NCI-H1092 (cell line): Measurements from ENCODE around the gene JAK1.
"Not testable (repeated sequence)": the region's sequence is repeated elsewhere in the genome, so short reads cannot be mapped to it uniquely, and the experiment has no call there.

Source experiments
- DNase-seq: peaks from one replicate; lab custom pipeline; 2025; lab: John Stamatoyannopoulos, UW

The JAK1 gene

DNA sequence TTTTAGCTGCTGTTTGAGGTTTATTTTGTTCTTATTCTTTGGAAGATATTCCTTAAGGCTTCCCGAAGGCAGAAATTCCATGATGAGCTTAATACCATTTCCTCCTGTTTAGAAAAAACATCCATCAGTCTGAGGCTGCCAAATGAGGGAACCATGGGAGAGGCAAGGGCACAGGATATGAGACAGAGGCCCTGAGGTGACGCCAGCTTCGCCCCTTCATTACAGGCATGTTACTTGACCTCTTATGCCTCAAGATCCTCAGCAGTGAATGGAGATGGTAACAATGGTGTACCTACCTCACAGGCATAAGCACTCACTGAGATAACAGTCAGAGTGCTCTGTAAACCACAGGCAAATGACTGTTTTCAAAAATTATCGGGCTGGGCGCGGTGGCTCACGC lies 127.9 kb downstream of the JAK1 start:
- DNase-seq: no peak

DNA sequence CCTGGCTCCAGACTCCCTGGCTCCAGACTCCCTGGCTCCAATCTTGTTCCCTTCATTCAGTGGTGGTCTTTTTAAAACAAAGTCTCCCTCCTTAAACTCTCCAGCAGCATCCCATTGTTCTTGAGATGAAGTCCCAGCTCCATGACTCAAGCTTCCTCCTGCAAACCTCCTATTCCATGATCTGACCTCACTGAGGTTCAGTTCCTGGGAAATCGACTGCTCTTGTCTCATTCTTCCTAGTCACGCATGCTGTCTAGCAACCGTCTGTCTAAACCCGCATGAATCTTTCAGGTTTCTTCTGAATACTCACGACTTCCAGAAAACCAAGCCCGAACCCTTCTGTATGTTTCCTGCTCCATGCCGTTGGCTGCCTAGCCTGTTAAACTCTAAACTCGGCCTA lies 129.5 kb downstream of the JAK1 start:
- DNase-seq: no peak

DNA sequence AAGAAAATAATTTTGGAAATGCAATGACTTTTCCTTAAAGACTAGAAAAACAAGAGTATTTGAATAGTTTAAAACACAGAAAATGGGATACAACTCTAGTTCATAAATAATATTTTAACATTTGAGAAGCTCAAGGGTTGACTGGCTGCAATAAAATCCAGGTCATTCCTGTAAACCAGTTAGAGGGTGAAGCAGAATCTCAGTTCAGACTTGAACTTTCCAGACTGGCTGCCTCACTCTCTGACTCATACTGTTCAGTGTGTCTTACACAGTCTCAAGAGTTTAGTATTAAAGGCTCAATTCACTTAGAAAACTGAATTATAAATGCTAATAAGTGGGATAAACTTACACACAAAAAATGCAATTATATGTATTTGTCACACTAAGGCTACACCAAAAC lies 131.6 kb downstream of the JAK1 start:
- no peak for DNase-seq

DNA sequence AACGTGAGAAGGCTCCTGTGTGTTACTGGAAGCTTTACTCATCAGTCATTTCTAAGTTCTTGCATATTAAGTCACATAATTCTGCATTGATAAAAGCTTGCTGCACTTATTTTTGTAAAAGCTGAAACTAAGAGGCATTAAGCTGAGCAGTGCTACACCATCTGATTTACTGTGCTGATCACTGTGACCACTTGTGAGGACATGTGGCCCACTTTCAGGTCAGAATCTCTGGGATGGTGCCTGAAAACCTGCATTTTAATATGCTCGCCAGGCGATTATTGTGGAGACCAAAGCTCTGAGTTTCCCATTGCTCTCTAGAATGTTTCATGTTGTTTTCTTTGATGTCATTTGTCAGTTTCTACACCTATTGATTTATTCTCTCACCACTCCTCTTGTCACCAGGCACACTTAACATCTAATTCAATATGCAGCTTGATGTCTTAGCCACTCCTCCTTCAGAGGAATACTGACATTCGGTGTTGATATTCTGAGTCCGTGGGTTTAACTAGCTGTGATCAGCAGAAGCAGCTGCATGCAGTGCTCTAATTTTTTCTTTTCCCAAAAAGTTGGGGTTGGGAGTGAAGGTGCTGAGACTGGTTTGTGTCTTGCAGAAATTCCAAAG lies 136.2 kb downstream of the JAK1 start:
- DNase-seq: no peak

DNA sequence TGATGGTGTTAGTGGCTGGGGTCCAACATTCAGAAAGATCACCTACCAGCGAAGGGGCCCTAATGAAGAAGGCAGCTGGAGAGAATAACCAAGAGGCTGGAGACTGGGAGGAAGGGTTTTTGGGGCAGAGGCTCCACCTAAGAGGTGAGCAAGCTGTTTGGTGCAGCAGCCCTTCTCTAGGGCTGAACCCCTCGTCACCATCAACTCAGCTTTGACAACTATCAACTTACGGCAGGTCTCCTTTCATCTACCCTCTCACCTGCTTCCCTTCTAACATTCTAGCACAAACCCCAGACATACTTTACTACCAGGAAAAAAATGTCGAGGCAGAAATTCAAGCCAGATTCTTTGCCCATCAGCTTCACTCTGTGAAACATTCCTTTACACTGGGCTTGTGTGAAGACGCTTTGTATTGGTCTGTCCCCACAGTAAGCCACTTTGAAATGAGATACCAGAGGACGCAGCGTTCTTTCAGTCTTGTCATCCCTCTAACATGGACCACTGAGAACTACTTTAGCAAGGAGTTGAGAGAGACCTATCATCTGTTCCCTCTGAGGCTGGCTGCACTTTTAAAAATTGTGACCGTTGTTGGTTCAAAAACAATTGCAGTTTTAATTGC lies 136.8 kb downstream of the JAK1 start:
- no peak for DNase-seq

DNA sequence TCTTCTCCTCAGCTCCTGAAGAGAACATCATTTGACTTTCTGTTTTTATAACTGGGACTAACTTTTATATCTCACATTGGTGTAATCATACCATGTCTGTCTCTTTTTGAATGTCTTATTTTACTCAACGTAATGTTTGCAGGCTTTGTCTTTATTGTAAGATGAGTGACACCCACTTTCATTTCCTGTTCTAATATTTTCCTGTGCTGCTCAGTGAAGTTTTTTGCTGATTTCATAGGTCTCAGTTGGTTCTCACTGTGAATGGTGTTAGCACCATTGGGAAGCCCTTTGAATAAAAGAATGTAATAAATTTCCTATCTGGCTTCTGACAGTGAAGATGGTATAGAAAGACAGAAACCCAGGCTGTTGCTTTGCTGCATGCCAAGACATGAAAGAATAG lies 137.5 kb downstream of the JAK1 start:
- no peak for DNase-seq

DNA sequence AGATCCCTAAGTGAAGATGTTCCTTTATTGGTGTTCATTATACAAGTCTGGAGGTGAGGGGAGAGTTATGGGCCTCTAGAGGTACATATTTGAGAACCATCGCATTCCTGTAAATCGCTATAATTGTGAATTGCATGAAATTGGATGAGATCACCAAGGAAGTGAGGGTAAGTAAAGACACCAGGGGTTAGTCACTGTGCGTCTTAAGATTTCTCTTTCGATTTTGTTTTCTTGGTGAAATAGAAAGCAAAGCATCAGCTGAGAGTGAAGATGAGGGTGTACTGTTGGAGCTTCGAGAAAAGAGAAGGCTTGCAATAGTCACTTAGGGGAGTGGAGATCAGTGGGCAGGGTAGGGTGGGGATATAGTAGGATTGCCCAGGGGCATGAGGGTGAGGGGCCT lies 139.4 kb downstream of the JAK1 start:
- DNase-seq: no peak

DNA sequence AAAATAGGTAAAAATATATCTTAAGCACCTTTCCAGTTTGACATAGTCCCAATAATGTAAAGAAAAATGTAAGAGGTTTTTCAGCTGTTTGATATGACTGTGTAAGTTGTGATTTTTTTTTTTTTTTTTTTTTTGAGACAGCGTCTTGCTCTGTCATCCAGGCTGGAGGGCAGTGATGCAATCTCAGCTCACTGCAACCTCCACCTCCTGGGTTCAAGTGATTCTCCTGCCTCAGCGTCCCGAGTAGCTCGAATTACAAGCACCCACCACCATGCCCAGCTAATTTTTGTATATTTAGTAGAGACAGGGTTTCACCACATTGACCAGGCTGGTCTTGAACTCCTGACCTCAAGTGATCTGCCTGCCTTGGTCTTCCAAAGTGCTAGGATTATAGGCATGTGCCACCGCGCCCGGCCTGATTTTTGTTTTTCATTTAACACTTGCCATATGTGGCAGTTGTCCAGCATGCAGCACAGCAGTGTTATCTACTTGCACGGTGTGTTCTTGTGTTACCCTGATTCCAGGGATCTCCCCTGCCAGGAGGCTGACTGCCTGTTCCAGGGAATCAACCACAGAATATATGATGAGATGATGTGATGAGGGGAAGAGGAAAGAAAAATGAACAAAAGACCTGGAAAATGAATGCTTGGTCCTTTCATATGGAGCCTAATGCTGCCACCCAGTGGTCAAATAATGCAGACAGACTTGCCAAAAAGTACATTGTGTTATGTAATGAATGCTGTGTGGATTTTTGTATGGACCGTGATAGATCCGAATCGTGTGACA lies 142.5 kb downstream of the JAK1 start:
- peak; percentile 60 for DNase-seq

DNA sequence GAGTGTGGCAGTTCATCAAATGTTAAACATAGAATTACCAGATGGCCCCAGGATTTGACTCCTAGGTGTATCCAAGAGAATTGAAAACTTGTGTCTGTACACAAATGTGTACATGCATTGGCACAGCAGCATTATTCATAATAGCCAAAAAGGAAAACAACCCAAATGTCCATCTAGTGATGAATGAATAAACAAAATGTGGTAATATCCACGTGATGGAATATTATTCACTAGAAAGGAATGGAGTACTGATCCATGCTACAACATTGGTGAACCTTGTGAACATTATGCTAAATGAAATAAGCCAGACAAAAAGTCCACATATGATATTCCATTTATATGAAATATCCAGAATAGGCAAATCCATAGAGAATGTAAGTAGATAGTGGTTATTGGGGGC lies 143.7 kb downstream of the JAK1 start:
- no peak for DNase-seq

DNA sequence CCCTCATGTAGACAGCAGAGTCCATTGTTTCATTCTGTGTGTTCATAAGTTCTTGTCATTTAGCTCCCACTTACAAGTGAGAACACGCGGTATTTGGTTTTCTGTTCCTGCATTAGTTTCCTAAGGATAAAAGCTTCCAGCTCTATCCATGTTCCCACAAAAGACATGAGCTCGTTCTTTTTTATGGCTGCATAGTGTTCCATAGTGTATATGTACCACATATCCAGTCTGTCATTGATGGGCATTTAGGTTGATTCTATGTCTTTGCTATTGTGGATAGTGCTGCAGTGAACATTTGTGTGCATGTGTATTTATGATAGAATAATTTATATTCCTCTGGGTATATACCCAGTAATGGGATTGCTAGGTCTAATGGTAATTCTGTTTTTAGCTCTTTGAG lies 145.8 kb downstream of the JAK1 start:
- DNase-seq: not testable (repeated sequence)

DNA sequence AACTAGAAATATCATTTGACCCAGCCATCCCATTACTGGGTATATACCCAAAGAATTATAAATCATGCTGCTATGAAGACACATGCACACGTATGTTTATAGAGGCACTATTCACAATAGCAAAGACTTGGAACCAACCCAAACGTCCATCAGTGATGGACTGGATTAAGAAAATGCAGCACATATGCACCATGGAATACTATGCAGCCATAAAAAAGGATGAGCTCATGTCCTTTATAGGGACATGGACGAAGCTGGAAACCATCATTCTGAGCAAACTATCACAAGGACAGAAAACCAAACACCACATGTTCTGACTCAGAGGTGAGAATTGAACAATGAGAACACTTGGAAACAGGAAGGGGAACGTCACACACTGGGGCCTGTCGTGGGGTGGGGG lies 149.0 kb downstream of the JAK1 start:
- DNase-seq: not testable (repeated sequence)

DNA sequence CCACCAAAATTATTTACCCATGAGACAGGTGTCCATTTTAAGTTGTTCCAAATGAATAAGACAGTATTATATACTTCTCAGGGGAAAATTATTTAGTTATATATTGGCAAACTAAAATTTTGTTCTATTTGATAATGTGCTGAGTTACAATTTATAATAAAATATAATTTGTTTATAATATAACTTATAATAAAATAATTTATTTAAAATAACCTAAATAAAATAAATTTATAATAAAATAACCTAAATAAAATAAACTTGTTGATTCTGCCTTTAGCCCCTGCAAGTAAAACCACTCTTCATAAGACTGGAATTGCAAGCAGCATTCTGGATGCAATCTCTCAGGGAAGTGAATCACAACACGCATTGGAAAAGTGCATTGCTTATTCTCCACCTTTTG lies 151.9 kb downstream of the JAK1 start:
- no peak for DNase-seq

DNA sequence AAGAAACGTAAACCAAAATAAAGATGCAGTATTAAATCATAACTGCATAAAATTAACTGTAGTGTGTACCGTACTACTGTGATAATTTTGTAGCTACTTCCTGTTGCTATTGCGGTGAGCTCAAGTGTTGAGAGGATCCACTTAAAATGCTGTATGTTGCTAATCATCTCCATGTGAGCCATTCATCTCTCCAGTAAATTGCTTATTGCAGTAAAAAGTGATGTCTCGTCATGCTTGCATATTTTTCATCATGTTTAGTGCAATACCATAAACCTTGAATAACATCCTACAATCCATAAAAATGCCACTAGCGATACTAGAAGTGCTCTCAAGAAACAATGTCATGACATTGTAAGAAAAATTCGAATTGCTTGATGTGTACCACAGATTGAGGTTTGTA lies 155.2 kb downstream of the JAK1 start:
- DNase-seq: no peak

DNA sequence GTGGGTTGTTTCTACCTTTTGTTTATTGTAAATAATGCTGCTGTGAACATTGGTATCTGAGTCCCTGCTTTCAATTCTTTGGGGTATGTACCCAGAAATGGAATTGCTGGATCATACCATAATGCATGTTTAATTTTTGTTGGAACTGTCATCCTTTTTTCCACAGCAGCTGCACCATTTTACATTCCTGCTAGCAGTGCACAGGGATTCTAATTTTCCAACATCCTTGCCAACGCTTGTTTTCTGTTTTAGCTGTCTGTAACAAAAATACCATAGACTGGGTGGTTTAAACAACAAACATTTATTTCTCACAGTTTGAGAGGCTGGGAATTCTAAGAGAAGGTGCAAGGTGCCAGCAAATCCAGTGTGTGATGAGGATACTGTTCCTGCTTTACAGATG lies 156.3 kb downstream of the JAK1 start:
- DNase-seq: no peak

DNA sequence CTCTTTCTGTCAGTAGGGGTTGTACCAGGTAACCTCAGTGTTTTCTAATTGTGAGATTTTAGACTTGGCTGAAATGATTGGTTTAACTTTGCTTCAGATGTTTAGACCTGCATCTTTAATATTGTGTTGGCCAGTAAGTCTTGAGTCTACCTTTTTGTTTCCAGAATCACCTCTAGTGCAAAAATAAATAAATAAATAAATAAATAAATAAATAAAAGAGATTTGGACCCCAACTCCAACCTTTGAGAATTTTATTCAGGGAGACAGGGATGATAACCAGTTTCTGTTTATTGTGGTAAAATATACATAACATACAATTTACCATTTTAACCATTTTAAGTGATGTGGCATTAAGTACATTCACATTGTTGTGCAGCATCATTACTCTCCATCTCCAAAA lies 157.0 kb downstream of the JAK1 start:
- no peak for DNase-seq

DNA sequence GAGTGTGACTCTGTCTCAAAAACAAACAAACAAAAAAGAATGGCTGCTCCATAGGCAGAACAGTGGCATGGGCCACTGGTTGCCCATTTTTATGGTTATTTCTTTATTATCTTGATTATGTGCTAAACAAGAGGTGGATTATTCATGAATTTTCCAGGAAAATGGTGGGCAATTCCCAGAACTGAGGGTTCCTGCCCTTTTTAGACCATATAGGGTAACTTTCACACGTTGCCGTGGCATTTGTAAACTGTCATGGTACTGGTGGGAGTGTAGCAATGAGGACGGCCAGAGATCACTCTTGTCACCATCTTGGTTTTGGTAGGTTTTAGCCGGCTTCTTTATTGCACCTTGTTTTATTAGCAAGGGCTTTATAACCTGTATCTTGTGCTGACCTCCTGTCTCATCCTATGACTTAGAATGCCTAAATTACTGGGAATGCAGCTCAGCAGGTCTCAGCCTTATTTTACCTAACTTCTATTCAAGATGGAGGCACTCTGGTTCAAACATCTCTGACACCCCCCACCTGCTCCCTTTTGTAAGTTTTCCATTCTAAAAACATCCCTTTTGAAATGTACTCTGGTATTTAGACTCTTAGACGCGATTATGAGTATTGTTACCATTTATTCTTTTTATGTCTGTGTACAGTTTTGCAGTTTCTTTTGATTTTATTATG lies 164.4 kb downstream of the JAK1 start:
- no peak for DNase-seq

DNA sequence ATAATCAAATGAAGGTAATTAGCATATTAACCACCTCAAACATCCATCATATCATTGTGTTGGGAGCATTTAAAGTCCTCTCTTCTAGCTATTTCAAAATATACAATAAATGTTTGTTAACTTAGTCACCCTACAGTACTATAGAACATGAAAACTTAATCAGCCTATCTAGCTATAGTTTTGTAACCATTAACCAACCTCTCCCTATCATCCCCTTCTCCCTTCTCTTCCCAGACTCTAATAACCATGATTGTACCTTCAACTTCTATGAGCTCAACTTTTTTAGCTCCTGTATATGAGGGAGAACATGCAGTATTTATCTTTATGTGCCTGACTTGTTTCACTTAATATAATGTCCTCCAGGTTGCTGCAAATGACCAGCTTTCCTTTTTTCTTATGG lies 167.5 kb downstream of the JAK1 start:
- DNase-seq: no peak

DNA sequence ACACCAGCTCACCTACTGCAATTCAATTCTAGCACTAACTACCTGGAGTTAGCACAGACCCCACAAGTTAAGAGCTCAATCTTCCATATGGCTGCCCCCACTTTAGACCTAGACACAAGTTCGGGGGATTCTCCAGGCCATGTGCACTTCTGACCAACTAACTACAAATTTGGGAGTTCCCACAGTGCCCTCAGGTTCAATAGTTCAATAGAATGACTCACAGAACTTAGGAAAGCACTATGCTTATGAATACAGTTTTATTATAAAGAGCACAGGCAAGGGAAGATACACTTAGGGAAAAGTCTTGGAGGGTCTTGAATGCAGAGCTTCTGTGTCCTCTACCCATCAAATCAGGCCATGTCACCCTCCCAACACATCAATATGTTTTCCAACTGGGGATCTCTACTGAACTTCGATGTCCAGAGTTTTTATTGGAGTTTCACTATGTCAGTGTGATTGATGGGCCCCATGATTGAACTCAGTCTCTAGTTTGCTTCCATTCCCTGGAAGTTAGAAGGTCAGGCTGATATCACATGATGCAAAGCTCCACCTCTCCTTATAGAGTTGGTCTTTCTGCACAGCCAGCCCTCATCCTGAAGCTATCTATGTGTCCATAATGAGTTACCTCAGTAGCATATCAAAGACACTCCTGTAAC lies 175.4 kb downstream of the JAK1 start:
- no peak for DNase-seq
